Ascending aorta (tissue), 2 donors: Measurements from ENCODE around the gene SFT2D3. TPM values are rescaled to one million over a fixed set of nuclear protein-coding genes. Genes with fewer than 3 reads are reported as not detected.

ENCODE experiments used
- DNase-seq, 2 donors: peaks; one replicate each; pipeline ENCODE4 v3.0.0-alpha.2; 2019; ENCODE audit warnings: low spot score in 2 of 2
- H3K27ac ChIP-seq, 2 donors: fragments of 200-600 bp; sonication (generic); one replicate each; pipeline ENCODE4 v1.5.1; 2016 to 2017; ENCODE audit warnings: mild to moderate bottlenecking in 1 of 2
- H3K27me3 ChIP-seq: fragments of 200-600 bp; sonication (generic); one replicate; pipeline ENCODE4 v1.5.1; 2017
- H3K36me3 ChIP-seq, 2 donors: fragments of 200-600 bp; sonication (generic); one replicate each; pipeline ENCODE4 v1.5.1; 2016
- H3K4me1 ChIP-seq, 2 donors: fragments of 200-600 bp; sonication (generic); one replicate each; pipeline ENCODE4 v1.5.1; 2016 to 2017; ENCODE audit warnings: mild to moderate bottlenecking in 1 of 2
- H3K4me3 ChIP-seq, 2 donors: fragments of 200-600 bp; sonication (generic); one replicate each; pipeline ENCODE4 v1.5.1; 2016 to 2017; ENCODE audit warnings: mild to moderate bottlenecking in 1 of 2
- H3K9me3 ChIP-seq, 2 donors: fragments of 200-600 bp; sonication (generic); one replicate each; pipeline ENCODE4 v1.5.1; 2016
- CTCF ChIP-seq, 3 experiments: fragments of 200-600 bp in 2 of 3; fragments of 450-650 bp in 1 of 3; sonication (generic) in 2 of 3; IDR thresholded peaks; one replicate each; pipeline ENCODE4 v1.5.1; 2016 to 2019; ENCODE audit warnings: antibody characterized with exemption in 3 of 3, mild to moderate bottlenecking in 1 of 3, moderate library complexity in 1 of 3
- intact Hi-C: fragments of 100-400 bp; cut with DNase I; formaldehyde crosslinking; loops from one replicate; pipeline ENCODE4 v1.15.1; 2023
- total RNA-seq: library from RNA; depleted of rRNA; stranded (reverse); fragments of >200 nt; gene quantifications from one replicate; pipeline ENCODE4 v1.1.0, GENCODE V29; 2016

SFT2D3 gene
- total RNA-seq, 1 donor from 2014 or later: 8.3 TPM

GRCh38 chr2:127662937-127663565, 38.2 kb upstream of the SFT2D3 start:
- peaks cover 0 to 3% of the 10 kb centered on the region in 2 donors for H3K36me3 ChIP-seq
- peaks cover 43 to 77% of the 10 kb centered on the region in 2 donors for H3K4me1 ChIP-seq
- intact Hi-C loops: no loop called here
- TF ChIP-seq CTCF (IDR thresholded peaks at IDR 0.05): no peak
- DNase-seq: peak in 1 of 2 donors; percentile 62
- H3K9me3 ChIP-seq: no peaks in the 10 kb centered on the region
- H3K27me3 ChIP-seq: no peaks in the 10 kb centered on the region
- H3K4me3 ChIP-seq: peak overlapping the region; percentile 3 to 60
- peak overlapping the region; percentile 58 to 73 for H3K27ac ChIP-seq

GRCh38 chr2:127663566-127664064, 37.7 kb upstream of the SFT2D3 start:
- DNase-seq: peak in 1 of 2 donors; percentile 61
- Histone ChIP-seq H3K9me3 (no peaks in the 10 kb centered on the region), H3K27me3 (no peaks in the 10 kb centered on the region), H3K27ac (peak overlapping the region; percentile 58 to 73), H3K4me3 (peak overlapping the region; percentile 52 to 60), H3K36me3 (peaks cover 0 to under 1% of the 10 kb centered on the region in 2 donors), H3K4me1 (peaks cover 40 to 72% of the 10 kb centered on the region in 2 donors)
- intact Hi-C loops: no loop called here
- TF ChIP-seq CTCF (IDR thresholded peaks at IDR 0.05): no peak

GRCh38 chr2:127664065-127664894, 37.0 kb upstream of the SFT2D3 start:
- Histone ChIP-seq H3K4me3 (peak overlapping the region; percentile 52 to 60), H3K27ac (peak overlapping the region; percentile 58 to 73), H3K4me1 (peaks cover 34 to 70% of the 10 kb centered on the region in 2 donors), H3K27me3 (no peaks in the 10 kb centered on the region), H3K9me3 (no peaks in the 10 kb centered on the region), H3K36me3 (no peaks in the 10 kb centered on the region)
- DNase-seq: peak in 1 of 2 donors; percentile 63
- no peak for TF ChIP-seq CTCF (IDR thresholded peaks at IDR 0.05)
- intact Hi-C loops: no loop called here

GRCh38 chr2:127664895-127665225, 36.4 kb upstream of the SFT2D3 start:
- no peak for TF ChIP-seq CTCF (IDR thresholded peaks at IDR 0.05)
- Histone ChIP-seq H3K9me3 (no peaks in the 10 kb centered on the region), H3K27ac (peak overlapping the region; percentile 58 to 73), H3K4me3 (peak overlapping the region; percentile 52 to 60), H3K4me1 (peaks cover 28 to 64% of the 10 kb centered on the region in 2 donors), H3K36me3 (no peaks in the 10 kb centered on the region), H3K27me3 (no peaks in the 10 kb centered on the region)
- DNase-seq: no peak
- intact Hi-C loops: no loop called here

GRCh38 chr2:127665267-127665893, 35.9 kb upstream of the SFT2D3 start:
- Histone ChIP-seq H3K27ac (peak overlapping the region; percentile 58 to 73), H3K4me1 (peaks cover 27 to 64% of the 10 kb centered on the region in 2 donors), H3K36me3 (no peaks in the 10 kb centered on the region), H3K9me3 (no peaks in the 10 kb centered on the region), H3K27me3 (no peaks in the 10 kb centered on the region), H3K4me3 (peak overlapping the region in 1 of 2 donors; percentile 60)
- TF ChIP-seq CTCF (IDR thresholded peaks at IDR 0.05): no peak
- no peak for DNase-seq
- intact Hi-C loops: no loop called here
